Smooth muscle cell (in vitro differentiated cells): Measurements from ENCODE around the gene MYLK3. TPM values are rescaled to one million over a fixed set of nuclear protein-coding genes. Genes with fewer than 3 reads are reported as not detected.

Experiments used
- DNase-seq: peaks from one replicate; lab custom pipeline; 2025; ENCODE audit not compliant: unreplicated experiment; lab: John Stamatoyannopoulos, UW
- H2AFZ ChIP-seq: fragments of 200-600 bp; sonication (generic); 2 replicates; pipeline ENCODE4 v1.6.0; 2016; ENCODE audit warnings: antibody characterized with exemption, low read depth, mild to moderate bottlenecking
- H3F3A ChIP-seq: fragments of 200-600 bp; sonication (generic); 2 replicates; pipeline ENCODE4 v1.6.0; 2017; ENCODE audit warnings: antibody characterized with exemption, low read depth
- H3K27ac ChIP-seq: fragments of 200-600 bp; sonication (generic); 2 replicates; pipeline ENCODE4 v1.5.1; 2016; ENCODE audit warnings: low read depth, mild to moderate bottlenecking
- H3K27me3 ChIP-seq: fragments of 200-600 bp; sonication (generic); 2 replicates; pipeline ENCODE4 v1.6.1; 2016; ENCODE audit warnings: low read depth, mild to moderate bottlenecking
- H3K36me3 ChIP-seq: fragments of 200-600 bp; sonication (generic); 2 replicates; pipeline ENCODE4 v1.5.1; 2016; ENCODE audit warnings: low read depth
- H3K4me1 ChIP-seq: fragments of 200-600 bp; sonication (generic); 2 replicates; pipeline ENCODE4 v1.5.1; 2016; ENCODE audit warnings: low read depth
- H3K4me2 ChIP-seq: fragments of 200-600 bp; sonication (generic); 2 replicates; pipeline ENCODE4 v1.6.0; 2016; ENCODE audit warnings: mild to moderate bottlenecking
- H3K4me3 ChIP-seq: fragments of 200-600 bp; sonication (generic); 2 replicates; pipeline ENCODE4 v1.5.1; 2016; ENCODE audit warnings: mild to moderate bottlenecking
- H3K79me2 ChIP-seq: fragments of 200-600 bp; sonication (generic); 2 replicates; pipeline ENCODE4 v1.6.0; 2016; ENCODE audit warnings: low read depth, mild to moderate bottlenecking
- H3K9ac ChIP-seq: fragments of 200-600 bp; sonication (generic); 2 replicates; pipeline ENCODE4 v1.6.0; 2016; ENCODE audit warnings: low read depth
- H3K9me3 ChIP-seq: fragments of 200-600 bp; sonication (generic); replicated peaks from 2 replicates; pipeline ENCODE4 v1.5.1; 2016; ENCODE audit warnings: low read depth
- H4K20me1 ChIP-seq: fragments of 200-600 bp; sonication (generic); 2 replicates; pipeline ENCODE4 v1.6.0; 2016; ENCODE audit warnings: low read depth
- WGBS: methylation state at CpG from one replicate; pipeline ENCODE4 v1.1.7; 2016; ENCODE audit warnings: low lambda C conversion rate; 5-methylcytosine and 5-hydroxymethylcytosine counted together
- polyA plus RNA-seq: library from polyadenylated mRNA; unstranded; fragments of >200 nt; fragmentation: Nextera tagmentation; extraction: Ambion mirVana; gene quantifications from 2 replicates; pipeline ENCODE4 v1.2.1, GENCODE V29; 2016
- total RNA-seq: library from RNA; depleted of rRNA; stranded (reverse); fragments of >200 nt; gene quantifications from 2 replicates; pipeline ENCODE4 v1.2.3, GENCODE V29; 2014
- TF ChIP-seq, protein P1 (sequence below): fragments of 200-600 bp; sonication (generic); IDR thresholded peaks from 2 replicates; pipeline ENCODE4 v1.5.1; 2017; ENCODE audit warnings: borderline replicate concordance, mild to moderate bottlenecking, antibody characterized with exemption; ENCODE audit not compliant: insufficient read depth, poor library complexity, severe bottlenecking

Gene MYLK3
- total and polyA plus RNA-seq, 2 experiments from 2014 or later: 0.22 to 0.33 TPM

DNA sequence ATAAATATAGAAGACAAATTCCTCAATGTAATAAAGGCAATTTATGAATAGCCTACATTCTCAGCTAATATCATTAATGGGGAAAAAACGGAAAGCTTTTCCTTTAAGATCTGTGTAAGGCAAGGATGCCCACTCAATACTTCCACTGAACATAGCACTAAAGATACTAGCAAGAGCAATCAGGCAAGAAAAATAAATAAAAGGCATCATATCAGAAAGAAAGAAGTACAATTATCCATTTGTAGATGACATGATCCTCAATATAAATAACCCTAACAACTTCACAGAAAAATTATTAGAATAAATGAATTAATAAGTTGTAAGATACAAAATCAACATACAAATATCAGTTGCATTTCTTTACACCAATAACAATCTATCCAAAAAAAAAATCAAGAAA, 45.7 kb upstream of the MYLK3 start:
- no peaks in the 10 kb centered on the region for H3F3A ChIP-seq
- peaks cover 5% of the 10 kb centered on the region for H3K9me3 ChIP-seq
- no peak overlapping the region for H2AFZ ChIP-seq
- no peak overlapping the region for H3K27ac ChIP-seq
- DNase-seq: no peak
- H3K9ac ChIP-seq: no peak overlapping the region
- no peaks in the 10 kb centered on the region for H3K4me1 ChIP-seq
- TF ChIP-seq, protein P1, sequence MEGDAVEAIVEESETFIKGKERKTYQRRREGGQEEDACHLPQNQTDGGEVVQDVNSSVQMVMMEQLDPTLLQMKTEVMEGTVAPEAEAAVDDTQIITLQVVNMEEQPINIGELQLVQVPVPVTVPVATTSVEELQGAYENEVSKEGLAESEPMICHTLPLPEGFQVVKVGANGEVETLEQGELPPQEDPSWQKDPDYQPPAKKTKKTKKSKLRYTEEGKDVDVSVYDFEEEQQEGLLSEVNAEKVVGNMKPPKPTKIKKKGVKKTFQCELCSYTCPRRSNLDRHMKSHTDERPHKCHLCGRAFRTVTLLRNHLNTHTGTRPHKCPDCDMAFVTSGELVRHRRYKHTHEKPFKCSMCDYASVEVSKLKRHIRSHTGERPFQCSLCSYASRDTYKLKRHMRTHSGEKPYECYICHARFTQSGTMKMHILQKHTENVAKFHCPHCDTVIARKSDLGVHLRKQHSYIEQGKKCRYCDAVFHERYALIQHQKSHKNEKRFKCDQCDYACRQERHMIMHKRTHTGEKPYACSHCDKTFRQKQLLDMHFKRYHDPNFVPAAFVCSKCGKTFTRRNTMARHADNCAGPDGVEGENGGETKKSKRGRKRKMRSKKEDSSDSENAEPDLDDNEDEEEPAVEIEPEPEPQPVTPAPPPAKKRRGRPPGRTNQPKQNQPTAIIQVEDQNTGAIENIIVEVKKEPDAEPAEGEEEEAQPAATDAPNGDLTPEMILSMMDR: no peak
- H3K27me3 ChIP-seq: no peaks in the 10 kb centered on the region
- no peak overlapping the region for H3K4me3 ChIP-seq
- no peaks in the 10 kb centered on the region for H4K20me1 ChIP-seq
- WGBS: 100% methylated on average over 1 of the region's 1 CpG
- no peaks in the 10 kb centered on the region for H3K79me2 ChIP-seq
- H3K4me2 ChIP-seq: no peak overlapping the region
- peaks cover 12% of the 10 kb centered on the region for H3K36me3 ChIP-seq

DNA sequence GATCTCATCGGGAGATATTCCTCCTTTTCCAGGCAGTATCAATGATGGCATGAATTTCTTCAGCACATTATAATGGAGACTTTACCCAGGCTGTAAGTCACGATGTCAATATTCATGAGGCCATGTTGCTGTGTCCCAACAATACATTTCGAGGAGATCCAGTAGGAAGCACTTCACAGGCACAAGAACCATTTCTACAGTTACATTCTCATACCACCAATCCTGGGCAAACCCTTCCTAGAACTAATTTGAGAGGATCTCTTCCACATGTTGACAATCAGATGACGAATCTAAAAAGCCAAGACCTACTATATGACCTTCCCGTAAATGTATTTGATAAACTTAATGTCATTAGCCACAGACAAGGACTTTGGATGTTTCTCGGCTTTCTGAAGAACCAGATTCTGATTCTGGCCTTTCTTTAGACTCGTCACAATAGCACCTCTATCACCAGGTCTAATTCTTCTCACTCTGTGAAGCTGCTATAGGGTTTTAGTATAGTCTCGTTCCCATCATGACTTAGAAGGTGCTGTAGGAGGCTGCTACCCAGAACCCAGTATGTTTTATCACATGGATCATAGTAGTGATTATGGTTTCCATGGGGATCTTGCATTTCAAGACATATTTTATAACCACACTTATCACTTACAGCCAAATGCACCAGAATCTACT, 42.6 kb upstream of the MYLK3 start:
- H3K27me3 ChIP-seq: no peaks in the 10 kb centered on the region
- no peaks in the 10 kb centered on the region for H3K79me2 ChIP-seq
- H3K9ac ChIP-seq: peak overlapping the region; percentile 75
- no peak for DNase-seq
- TF ChIP-seq, protein P1: no peak
- H4K20me1 ChIP-seq: no peaks in the 10 kb centered on the region
- H3F3A ChIP-seq: no peaks in the 10 kb centered on the region
- H3K9me3 ChIP-seq: peaks cover 5% of the 10 kb centered on the region
- peak overlapping the region; percentile 50 for H3K27ac ChIP-seq
- WGBS: 84% methylated on average over 8 of the region's 8 CpGs
- peak overlapping the region; percentile 86 for H3K4me2 ChIP-seq
- H3K4me1 ChIP-seq: no peaks in the 10 kb centered on the region
- peaks cover 4% of the 10 kb centered on the region for H3K36me3 ChIP-seq
- H2AFZ ChIP-seq: peak overlapping the region; percentile 86
- peak overlapping the region; percentile 69 for H3K4me3 ChIP-seq

DNA sequence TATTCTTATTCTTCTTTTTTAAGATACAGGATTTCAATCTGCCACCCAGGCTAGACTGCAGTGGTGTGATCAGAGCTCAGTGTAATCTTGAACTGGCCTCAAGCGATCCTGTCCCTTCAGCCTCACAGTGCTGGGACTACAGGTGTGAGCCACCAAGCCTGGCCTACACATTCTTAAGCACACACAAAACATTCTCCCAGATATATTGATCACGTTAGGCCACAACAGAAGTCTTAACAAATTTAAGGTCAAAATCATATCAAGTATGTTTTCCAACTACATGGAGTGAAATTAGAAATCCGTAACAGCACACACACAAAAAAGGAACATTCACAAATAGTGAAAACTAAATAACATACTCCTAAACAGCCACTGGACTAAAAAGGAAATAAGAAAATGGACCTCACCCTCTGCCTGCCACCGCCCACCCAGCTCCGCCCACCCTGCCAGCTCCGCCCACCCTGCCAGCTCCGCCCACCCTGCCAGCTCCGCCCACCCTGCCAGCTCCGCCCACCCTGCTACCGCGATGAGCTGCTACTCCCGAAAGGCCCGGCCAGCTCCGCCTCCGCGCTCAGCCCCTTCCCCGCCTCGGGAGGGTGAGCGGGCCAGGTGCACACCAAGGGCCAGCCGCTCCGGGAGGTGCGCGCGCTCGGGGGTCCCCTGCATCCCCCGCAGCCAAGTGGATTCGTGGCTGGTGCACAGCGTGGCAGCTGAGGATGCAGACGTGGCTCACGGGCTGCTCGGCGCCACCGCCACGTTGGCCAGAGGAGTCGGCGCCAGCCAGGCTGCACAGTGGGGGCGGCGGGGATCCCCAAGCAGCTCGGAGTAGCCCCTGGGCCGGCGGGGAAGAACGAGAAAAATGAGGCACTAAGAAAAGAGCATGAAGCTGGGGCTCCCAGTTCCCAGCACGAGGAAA, 41.6 kb upstream of the MYLK3 start:
- no peaks in the 10 kb centered on the region for H3K79me2 ChIP-seq
- peak overlapping the region; percentile 86 for H2AFZ ChIP-seq
- 16% methylated on average over 35 of the region's 43 CpGs for WGBS
- peak overlapping the region; percentile 69 for H3K4me3 ChIP-seq
- no peaks in the 10 kb centered on the region for H3K27me3 ChIP-seq
- TF ChIP-seq, protein P1: no peak
- H3F3A ChIP-seq: no peaks in the 10 kb centered on the region
- H4K20me1 ChIP-seq: no peaks in the 10 kb centered on the region
- peak overlapping the region; percentile 50 for H3K27ac ChIP-seq
- peak overlapping the region; percentile 86 for H3K4me2 ChIP-seq
- H3K9ac ChIP-seq: peak overlapping the region; percentile 75
- peak; percentile 60 for DNase-seq
- H3K36me3 ChIP-seq: no peaks in the 10 kb centered on the region
- no peaks in the 10 kb centered on the region for H3K4me1 ChIP-seq
- H3K9me3 ChIP-seq: peaks cover 5% of the 10 kb centered on the region
